AG08396 (cell line): Measurements from ENCODE around the gene PCYT1A.
A peak's percentile ranks its signal among the peaks of the same experiment; 100 is the strongest.
"Not testable (repeated sequence)": the region's sequence is repeated elsewhere in the genome, so short reads cannot be mapped to it uniquely, and the experiment has no call there.

Experiments
- DNase-seq: peaks from one replicate; pipeline ENCODE4 v3.0.0; 2012; ENCODE audit warnings: low spot score, mixed read lengths

Gene PCYT1A

GRCh38 chr3:196287090-196287439 lies 461 bp downstream of the PCYT1A start:
- peak; percentile 37 for DNase-seq

DNA sequence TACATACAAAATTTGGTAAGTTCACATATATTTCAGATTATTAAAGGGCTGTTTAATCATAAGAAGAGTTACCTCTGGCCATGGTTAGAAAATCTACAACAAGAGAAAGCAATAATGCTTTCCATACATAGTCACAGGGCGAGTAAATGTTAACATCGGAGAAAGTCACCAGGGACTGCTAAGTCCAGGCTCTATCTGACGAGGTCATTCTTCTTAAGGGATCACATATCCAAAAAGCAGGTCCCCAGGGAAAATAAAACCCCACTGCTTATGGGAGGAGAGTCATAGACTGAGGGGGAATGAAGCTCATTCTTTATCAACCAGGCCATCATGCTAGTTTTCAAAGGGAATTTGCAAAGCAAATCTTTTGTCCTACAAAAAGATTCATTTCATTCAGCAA lies 3.1 kb downstream of the PCYT1A start:
- DNase-seq, result no peak

- DNase-seq, result no peak
Measured at GRCh38 chr3:196281962-196282361, 5.6 kb downstream of the PCYT1A start.

GRCh38 chr3:196280689-196281440 lies 6.7 kb downstream of the PCYT1A start:
- no peak for DNase-seq

- no peak for DNase-seq
Measured at GRCh38 chr3:196275126-196275525, 12.4 kb downstream of the PCYT1A start.

DNA sequence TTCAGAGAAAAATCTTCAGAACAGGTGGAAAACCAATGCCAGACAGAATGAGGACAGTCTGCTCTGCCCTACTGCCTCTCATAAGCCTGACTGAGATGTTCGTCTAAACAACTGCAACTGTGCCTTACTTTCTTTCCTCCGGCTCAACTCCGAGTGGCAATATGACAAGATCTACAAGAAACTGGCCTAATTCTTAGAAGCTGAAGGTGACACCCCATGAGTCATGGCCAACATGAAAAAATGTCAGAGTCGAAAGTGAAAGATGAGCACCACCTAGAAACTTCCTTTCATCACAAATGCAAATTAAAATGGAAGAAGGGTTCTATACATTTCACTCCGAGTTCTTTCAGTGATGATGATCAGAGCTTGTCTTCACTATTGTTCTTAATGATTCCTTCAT lies 12.9 kb downstream of the PCYT1A start:
- no peak for DNase-seq

GRCh38 chr3:196273655-196274054 lies 13.9 kb downstream of the PCYT1A start:
- no peak for DNase-seq

DNA sequence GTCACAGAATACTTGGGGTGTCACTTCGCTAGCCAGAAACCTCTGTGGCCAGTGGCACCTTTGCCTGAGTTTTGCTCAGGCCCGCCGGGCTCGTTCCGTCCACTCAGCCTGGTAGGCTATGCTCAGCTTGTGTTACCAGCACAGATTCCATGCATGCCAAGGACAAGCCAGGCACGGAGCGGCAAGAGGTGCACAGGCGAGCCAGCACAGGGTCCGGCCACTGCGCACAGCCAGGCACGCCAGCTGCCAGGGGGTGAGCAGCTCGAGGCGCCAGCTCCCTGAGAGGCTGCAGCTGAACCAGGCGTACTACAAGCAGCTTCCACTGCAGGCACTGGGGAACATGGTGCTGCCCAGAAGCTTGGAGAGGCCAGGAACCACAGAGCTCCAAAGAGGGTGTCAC lies 14.7 kb downstream of the PCYT1A start:
- no peak for DNase-seq

DNA sequence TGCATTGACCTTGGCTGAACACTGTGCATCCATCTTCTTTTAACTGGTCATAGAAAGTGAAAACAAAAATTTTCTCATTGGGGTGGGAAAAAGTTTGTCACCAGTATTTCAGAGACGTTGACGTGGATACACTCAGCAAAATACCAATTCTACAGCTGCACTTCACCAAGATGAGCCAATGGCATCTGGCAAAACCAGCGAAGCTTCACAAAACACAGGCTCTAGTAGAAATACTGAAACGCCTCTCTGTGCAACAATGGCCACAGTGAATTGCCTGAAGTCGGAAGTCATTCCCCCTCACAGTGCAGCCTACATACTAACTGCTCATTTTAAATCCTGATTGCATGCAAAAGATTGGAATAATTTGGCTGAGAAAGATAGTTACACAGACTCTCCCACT lies 17.0 kb downstream of the PCYT1A start:
- DNase-seq, result no peak

DNA sequence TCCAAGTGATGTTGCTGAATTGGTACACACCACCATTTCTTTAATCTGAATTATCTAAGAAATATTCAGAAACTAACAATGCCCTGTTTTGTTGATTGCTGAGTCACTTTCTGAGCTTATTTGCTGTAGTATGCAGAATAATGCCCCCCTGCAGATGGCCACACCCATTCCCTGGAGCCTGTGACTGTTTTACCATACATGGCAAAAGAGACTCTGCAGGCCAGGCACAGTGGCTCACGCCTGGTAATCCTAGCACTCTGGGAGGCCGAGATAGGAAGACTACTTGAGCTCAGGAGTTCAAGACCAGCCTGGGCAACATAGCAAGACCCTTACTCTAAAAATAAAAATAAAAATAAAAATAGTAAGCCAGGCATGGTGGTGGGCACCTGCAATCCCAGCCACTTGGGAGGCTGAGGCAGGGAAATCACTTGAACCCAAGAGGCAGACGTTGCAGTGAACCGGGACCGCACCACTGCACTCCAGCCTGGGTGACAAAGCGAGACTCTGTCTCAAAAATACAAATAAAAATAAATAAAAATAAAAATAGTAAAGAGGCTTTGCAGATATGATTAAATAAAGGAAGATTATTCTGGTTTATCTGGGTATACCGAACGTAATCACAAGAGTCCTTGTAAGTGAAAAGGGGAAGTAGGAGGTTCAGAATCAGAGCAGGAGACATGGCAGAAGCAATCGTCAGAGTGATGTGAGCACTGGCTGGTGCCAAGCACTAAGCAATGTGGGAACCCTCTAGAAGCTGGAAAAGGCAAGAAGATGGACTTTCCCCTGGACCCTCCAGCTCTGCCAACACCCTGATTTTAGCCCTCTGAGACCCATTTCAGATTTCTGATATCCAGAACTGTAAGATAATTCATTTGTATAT lies 19.0 kb downstream of the PCYT1A start:
- peak; percentile 62 for DNase-seq

GRCh38 chr3:196263819-196264218 lies 23.7 kb downstream of the PCYT1A start:
- DNase-seq, result no peak

DNA sequence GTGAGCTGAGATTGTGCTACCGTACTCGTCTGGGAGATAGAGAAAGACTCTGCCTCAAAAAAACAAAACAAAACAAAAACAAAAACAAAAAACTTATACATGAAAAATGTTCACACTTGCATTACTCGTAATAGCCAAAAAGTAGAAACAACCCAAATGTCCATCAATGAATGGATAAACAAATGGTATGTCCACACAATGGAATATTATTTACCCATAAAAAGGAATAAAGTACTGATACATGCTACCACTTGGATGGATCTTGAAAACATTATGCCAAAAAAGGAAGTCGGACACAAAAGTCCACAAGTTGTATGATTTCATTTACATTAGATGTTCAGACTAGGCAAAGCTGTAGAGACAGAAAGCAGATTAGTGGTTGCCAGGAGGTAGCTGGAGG lies 26.7 kb downstream of the PCYT1A start:
- no peak for DNase-seq

- no peak for DNase-seq
Measured at GRCh38 chr3:196255776-196256175, 31.8 kb downstream of the PCYT1A start.

GRCh38 chr3:196254376-196255283 lies 32.9 kb downstream of the PCYT1A start:
- no peak for DNase-seq

DNA sequence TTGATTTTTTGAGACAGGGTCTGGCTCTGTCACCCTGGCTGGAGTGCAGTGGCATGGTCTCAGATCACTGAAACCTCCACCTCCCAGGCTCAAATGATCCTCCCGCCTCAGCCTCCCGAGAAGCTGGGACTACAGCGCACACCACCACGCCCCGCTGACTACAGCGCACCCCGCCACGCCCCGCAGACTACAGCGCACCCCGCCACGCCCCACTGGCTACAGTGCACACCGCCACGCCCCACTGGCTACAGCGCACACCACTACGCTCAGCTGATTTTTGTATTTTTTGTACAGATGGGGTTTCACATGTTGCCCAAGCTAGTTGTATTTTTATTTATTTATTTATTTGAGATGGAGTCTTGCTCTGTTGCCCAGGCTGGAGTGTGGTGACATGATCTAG lies 35.6 kb downstream of the PCYT1A start:
- DNase-seq, result no peak

- DNase-seq, result peak; percentile 32
Measured at GRCh38 chr3:196246612-196247308, 40.8 kb downstream of the PCYT1A start.

GRCh38 chr3:196244166-196244565 lies 43.4 kb downstream of the PCYT1A start:
- not testable (repeated sequence) for DNase-seq

DNA sequence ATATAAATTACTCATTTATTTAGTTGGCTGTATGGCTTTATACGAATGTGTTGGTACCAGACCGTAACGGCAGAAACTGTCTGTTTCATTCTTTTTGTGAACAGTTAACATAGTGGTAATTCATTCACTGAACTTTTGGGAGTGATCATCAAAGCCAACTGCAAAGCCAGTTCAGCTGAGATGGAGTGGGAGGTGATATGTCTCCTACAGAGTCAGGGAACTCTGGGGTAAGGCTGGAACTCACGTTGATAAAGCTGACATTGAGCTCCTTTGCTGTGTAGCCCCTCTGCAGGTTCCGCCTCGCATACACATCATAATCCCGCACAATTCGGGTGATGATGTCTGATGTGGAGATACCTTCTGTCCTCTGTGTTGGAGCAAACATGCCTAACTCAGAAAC lies 45.8 kb downstream of the PCYT1A start:
- DNase-seq, result no peak

GRCh38 chr3:196240424-196240823 lies 47.1 kb downstream of the PCYT1A start:
- no peak for DNase-seq

GRCh38 chr3:196238612-196239560 lies 48.6 kb downstream of the PCYT1A start:
- no peak for DNase-seq

GRCh38 chr3:196237203-196237602 lies 50.3 kb downstream of the PCYT1A start:
- DNase-seq, result no peak
